NCI-H2107 treated with DMSO at 0.1 percent for 48 hours (cell line): Measurements from ENCODE around the gene UNC45B.
"Not testable (repeated sequence)": the region's sequence is repeated elsewhere in the genome, so short reads cannot be mapped to it uniquely, and the experiment has no call there.

Experiments
- DNase-seq: peaks from one replicate; lab custom pipeline; 2025; ENCODE audit not compliant: unreplicated experiment; lab: John Stamatoyannopoulos, UW

Gene UNC45B

DNA sequence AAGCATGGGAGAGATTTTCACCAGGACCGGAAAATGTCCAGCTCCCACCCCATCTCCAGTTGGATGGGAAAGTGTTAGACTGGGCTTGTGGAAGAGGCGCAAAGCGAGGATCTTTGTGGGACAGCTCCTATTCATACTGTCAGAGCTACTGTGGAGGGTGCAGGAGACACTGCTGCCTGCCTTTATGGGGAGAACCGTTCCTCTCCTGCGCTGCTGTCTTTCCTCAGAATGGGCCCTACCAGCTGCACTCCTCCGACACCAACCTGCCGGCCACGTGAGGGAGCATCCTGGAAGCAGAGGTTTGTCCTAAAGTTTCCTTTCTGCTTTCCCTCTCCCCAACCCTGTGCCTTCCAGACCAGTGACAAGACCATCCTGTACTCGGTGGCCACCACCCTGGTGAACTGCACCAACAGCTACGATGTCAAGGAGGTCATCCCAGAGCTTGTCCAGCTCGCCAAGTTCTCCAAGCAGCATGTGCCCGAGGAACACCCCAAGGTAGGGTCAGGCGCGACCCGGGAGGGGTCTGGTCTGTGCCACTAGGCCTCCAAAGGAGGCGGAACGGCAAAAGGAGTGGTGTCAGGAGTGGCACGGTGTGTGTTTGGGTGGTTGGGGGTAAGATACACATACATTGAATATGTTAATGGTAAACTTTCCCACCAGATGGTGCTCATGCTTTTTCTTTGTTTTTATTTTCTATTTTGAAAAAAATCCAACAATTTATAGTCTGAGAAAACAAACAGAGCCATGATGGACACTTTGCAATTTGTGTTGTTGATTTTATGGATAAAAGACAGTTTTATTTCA lies 23.6 kb downstream of the UNC45B start:
- DNase-seq, result no peak

- no peak for DNase-seq
Observed at GRCh38 chr17:35171834-35172233, 24.2 kb downstream of the UNC45B start.

- not testable (repeated sequence) for DNase-seq
Observed at GRCh38 chr17:35172321-35172720, 24.7 kb downstream of the UNC45B start.

DNA sequence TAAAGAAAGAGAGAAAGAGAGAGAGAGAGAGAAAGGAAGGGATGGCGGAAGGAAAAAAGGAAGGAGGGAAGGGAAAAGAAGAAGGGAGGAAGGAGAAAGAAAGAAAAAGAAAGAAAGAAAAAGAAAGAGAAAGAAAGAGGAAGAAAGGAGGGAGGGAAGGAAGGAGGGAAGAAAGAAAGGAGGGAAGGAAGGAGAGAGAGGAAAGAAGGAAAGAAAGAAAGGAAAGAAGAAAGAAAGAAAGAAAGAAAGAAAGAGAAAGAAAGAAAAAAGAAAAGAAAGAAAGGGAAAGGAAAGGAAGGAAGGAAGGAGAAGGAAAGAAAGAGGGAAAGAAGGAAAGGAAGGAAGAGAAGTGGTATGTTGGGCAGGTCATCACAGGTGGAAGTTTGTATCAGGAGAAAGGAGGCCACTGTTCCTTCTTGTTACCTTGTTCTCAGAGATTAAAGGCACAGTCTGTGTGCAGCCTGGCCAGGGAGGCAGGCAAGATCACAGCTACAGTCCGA lies 27.3 kb downstream of the UNC45B start:
- DNase-seq, result no peak

DNA sequence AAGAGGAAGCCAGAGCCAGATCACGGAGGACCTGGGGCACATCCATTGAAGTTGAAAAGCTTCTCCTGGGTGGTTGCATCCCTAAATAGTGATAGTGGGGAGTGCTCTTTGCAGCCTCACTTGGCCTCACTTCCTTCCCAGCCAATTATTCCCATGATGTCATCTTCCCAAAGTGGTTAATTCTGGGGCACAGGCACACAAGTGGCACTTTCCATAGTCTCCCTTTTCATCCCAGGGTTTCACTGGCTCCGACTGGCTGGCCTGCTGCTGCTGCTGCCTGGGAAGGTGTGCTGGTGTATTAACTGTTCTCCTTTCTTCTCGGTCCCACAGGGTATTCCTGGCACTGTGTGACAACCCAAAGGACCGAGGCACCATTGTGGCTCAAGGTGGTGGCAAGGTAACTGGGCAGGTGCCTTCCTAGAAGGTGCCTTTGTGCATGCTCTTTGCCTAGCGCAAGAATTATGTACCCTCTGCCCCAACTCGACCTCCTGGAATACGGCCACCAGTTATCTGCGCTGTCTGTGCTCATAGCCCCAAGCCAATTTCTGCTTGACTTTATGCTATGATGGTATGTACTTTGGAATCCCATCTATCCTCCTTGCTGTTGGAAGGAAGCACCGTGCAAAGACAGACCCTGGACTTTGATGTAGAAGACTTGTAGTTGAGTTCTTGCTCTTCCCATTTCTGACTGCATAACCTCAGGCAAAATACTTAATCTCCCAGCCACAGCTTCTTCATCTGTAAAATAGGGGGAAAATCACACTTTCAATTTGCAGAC lies 28.2 kb downstream of the UNC45B start:
- no peak for DNase-seq

GRCh38 chr17:35176897-35177296 lies 29.3 kb downstream of the UNC45B start:
- no peak for DNase-seq

DNA sequence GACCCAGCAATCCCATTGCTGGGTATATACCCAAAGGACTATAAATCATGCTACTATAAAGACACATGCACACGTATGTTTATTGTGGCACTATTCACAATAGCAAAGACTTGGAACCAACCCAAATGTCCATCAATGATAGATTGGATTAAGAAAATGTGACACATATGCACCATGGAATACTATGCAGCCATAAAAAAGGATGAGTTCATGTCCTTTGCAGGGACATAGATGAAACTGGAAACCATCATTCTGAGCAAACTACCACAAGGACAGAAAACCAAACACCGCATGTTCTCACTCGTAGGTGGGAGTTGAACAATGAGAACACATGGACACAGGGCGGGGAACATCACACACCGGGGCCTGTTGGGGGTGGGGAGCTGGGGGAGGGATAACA lies 31.8 kb downstream of the UNC45B start:
- not testable (repeated sequence) for DNase-seq

GRCh38 chr17:35183332-35183731 lies 35.7 kb downstream of the UNC45B start:
- no peak for DNase-seq

DNA sequence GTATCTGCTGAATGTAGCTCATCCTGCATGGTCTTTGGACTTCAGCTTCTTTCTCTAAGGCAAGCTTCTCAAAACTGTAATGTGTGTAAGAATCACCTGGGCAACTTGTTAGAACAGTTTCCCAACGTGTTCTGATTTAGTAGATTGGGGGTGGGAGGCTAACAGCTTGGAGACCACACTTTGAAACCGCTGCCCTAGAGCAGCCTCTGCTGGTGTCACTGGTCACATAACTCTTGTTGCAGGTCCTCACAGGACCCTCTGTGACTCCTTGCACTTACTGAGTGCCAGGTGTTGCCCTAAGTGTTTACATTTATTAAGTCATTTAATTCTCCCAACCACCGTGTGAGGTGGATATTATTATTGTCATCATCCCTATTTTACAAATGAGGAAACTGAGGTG lies 36.7 kb downstream of the UNC45B start:
- DNase-seq, result no peak

GRCh38 chr17:35185849-35186248 lies 38.2 kb downstream of the UNC45B start:
- no peak for DNase-seq

DNA sequence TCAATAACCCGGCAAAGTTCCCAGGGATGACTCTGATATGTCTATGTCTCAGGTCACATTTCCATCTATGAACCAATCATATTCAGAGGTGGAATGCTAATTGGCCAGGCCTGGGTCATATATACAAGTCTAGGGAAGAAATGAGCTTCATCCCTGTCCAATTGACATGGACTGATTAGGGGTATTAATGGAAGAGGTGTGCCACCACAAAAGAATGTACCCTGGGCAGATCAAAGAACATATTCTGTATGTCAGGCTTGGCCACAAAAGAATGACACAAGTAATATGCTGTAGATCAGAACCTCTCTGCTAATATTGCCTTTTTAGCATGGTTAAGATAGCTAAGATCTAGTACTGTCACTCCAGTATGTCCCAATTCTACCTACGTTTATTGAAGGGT lies 39.9 kb downstream of the UNC45B start:
- no peak for DNase-seq

DNA sequence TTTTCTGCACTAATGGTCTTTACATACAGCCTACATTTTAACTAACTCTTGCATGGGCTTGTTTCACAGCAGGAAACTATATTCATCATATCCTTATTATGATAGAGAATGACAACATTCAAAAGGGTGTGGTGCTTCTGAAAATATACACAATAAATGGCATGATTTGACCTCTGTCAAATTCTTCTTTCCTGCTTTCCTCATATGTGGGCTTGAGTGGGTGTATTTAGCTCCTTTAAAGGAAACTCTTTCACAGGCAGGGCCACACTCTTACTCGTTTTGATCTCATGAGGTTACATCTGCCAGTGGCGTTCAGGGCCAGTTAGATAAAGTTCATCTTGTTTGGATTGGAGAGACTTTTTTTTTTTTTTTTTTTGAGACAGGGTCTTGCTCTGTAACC lies 40.5 kb downstream of the UNC45B start:
- DNase-seq, result no peak

DNA sequence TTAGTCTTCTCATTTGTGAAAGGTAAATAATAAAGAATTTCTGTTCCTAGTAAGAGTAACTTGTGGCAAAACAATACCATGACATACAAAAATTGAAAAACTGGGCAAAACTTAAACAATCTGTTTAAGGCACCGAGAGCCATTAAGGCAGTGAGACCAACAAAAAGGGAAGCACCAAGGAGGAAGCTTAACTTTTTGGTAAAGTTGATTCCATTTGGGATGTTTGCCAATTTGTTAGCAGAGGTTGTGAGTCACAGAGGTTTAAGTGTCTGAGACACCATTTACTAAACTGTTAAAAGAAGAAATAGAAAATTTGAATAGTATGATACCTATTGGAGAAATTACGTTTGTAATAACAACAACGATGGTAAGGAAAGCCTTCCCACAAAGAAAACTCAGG lies 41.7 kb downstream of the UNC45B start:
- DNase-seq, result no peak

DNA sequence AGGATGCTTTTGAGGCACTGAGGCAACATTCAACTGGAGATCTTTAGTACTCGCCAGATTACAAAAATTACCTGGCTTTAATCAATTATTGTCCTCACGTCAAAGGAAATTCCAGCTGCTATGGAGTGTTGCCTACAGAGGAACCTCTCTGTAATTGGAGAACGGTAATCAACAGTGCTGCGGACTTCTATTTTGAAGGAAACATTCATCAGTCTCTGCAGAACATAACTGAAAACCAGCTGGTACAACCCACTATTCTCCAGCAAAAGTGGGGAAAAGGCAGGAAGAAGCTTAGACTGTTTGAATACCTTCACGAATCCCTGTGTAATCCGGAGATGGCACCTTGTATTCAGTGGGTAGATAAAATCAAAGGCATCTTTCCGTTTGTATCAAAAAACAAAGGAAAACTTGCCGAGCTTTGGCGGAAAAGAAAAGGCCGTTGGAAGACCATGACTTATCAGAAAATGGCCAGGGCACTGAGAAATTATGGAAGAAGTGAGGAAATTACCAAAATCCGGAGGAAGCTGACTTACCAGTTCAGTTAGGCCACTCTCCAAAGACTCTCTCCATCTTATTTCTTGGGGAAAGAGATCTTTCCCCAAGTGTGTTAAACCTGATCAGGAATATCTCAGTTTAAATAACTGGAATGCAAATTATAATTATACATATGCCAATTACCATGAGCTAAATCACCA lies 43.5 kb downstream of the UNC45B start:
- DNase-seq, result peak; percentile 56

GRCh38 chr17:35192708-35193107 lies 45.1 kb downstream of the UNC45B start:
- DNase-seq, result no peak

- DNase-seq, result not testable (repeated sequence)
Observed at GRCh38 chr17:35194001-35194400, 46.4 kb downstream of the UNC45B start, which contains the start of gene SLC35G3. Gene SLC35G3 (minus strand): TSS chr17:35194393. CDS start chr17:35194307, 86 bp downstream.

DNA sequence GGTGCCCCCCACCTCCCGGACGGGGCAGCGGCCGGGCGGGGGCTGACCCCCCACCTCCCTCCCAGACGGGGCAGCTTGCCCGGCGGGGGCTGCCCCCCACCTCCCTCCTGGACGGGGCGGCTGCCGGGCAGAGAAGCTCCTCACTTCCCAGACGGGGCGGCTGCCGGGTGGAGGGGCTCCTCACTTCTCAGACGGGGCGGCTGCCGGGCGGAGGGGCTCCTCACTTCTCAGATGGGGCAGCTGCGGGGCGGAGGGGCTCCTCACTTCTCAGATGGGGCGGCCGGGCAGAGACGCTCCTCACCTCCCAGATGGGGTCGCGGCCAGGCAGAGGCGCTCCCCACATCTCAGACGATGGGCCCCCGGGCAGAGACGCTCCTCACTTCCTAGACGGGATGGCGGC lies 47.4 kb downstream of the UNC45B start:
- not testable (repeated sequence) for DNase-seq

DNA sequence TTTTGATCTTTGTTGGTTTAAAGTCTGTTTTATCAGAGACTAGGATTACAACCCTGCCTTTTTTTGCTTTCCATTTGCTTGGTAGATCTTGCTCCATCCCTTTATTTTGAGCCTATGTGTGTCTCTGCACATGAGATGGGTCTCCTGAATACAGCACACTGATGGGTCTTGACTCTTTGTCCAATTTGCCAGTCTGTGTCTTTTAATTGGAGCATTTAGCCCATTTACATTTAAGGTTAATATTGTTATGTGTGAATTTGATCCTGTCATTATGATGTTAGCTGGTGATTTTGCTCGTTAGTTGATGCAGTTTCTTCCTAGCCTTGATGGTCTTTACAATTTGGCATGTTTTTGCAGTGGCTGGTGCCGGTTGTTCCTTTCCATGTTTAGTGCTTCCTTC lies 55.0 kb downstream of the UNC45B start:
- not testable (repeated sequence) for DNase-seq

GRCh38 chr17:35210741-35211140 lies 63.1 kb downstream of the UNC45B start:
- no peak for DNase-seq

DNA sequence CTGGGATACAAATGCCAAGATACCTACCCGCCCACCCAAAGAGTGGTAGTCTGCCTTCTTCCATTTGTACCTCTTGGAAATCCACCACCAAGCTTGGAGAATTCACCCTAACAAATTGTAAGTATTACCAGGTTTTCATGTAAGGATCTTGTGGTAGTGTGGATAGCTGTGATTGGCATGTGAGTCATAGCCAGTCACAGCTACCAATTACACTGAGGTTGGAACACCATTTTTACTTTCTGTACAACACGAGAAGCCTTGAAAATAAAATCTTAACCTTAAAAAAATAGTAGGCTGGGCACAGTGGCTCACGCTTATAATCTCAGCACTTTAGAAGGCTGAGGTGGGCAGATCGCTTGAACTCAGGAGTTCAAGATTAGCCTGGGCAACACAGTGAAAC lies 65.1 kb downstream of the UNC45B start:
- DNase-seq, result no peak

- DNase-seq, result no peak
Observed at GRCh38 chr17:35213412-35213940, 65.9 kb downstream of the UNC45B start.
